Mucosa of gallbladder (tissue), 1 donor: Measurements from ENCODE around the gene FAM186B. TPM values are rescaled to one million over a fixed set of nuclear protein-coding genes. Genes with fewer than 3 reads are reported as not detected.

ENCODE experiments used
- DNase-seq: peaks from one replicate; pipeline ENCODE4 v3.0.0-alpha.2; 2020; ENCODE audit warnings: low spot score
- total RNA-seq: library from RNA; stranded (reverse); gene quantifications from one replicate; pipeline ENCODE4 v1.2.1, GENCODE V29; 2021
- donor health status: DM: no; HTN: no; CAD: no.

FAM186B gene
- total RNA-seq, 1 donor from 2014 or later, result 0.32 TPM

DNA sequence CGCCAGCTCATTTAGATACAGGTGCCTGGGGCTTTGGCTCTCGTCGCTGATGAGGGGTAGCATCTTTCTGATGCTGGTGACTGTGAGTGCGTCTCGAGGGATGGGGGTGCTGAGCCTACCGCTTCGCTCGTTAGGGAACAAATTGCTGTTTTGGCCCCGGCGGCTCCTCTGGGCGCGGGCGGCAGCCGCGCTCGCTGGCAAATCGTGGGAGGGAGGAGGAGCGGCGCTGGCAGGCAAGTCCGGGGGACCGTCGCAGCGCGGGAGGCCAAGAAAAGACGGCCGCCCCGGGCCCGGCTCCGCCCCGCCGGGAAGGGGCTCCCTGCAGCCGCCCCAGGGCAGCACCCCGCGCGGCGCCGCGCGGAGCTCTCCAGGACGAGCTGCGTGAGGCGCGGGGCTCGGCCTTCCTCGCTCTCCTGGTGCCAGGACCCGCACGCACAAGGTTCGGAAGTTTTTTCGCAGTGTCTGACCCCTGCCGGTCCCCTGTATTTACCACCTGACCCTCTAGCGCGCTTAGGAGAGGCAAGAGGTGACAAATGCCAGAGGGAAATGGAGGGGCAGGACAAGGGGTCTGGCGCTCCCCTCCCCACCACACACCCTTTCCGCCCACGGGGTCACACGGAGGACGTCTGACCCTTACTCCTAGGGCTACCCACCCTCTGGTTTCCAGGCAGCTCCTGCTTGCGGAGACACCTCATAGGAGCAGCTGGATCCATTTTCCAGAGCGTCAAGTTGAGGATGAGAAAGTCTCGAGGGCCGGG, 67.5 kb downstream of the FAM186B start:
- no peak for DNase-seq

Other genes starting within 250 kb of the FAM186B start
- gene SPATS2, start 238.2 kb downstream of the FAM186B start, total RNA-seq, result 32.1 TPM
- 22.6 TPM for gene KCNH3, start 66.6 kb downstream of the FAM186B start, total RNA-seq
- gene MCRS1, start 37.5 kb downstream of the FAM186B start, total RNA-seq, result 64.5 TPM
- 33.4 TPM for gene PRPF40B, start 17.9 kb upstream of the FAM186B start, total RNA-seq
- gene FMNL3, start 101.8 kb upstream of the FAM186B start, total RNA-seq, result 27.8 TPM
- 901 TPM for gene TMBIM6, start 135.9 kb upstream of the FAM186B start, total RNA-seq
- gene NCKAP5L, start 222.8 kb upstream of the FAM186B start, total RNA-seq, result 22.0 TPM
- gene BCDIN3D, start 237.5 kb upstream of the FAM186B start, total RNA-seq, result 6.0 TPM